Liver (tissue), 3 donors: ENCODE measurements around the gene AKT3.

ENCODE experiments used
- CTCF ChIP-seq: fragments of 150-350 bp; IDR thresholded peaks from 2 replicates; pipeline ENCODE4 v1.5.1; 2017; ENCODE audit warnings: improper control_type of control experiment, low read depth, low read length; ENCODE audit not compliant: missing input control
- GABPA ChIP-seq, 2 donors: IDR thresholded peaks in 1 of 2; conservative IDR thresholded peaks in 1 of 2; 2 replicates each; pipeline ENCODE4 v1.6.1; 2016; ENCODE audit warnings: antibody characterized with exemption in 2 of 2, mild to moderate bottlenecking in 1 of 2, moderate library complexity in 1 of 2
- HNF4A ChIP-seq, 2 donors: conservative IDR thresholded peaks; 2 replicates each; pipeline ENCODE4 v1.6.1; 2016; ENCODE audit warnings: antibody characterized with exemption in 2 of 2, mild to moderate bottlenecking in 2 of 2
- JUND ChIP-seq, 2 donors: IDR thresholded peaks; 2 replicates each; pipeline ENCODE4 v1.6.1; 2016; ENCODE audit warnings: antibody characterized with exemption in 2 of 2
- RAD21 ChIP-seq, 2 donors: IDR thresholded peaks; 2 replicates each; pipeline ENCODE4 v1.6.1; 2016; ENCODE audit warnings: antibody characterized with exemption in 2 of 2, mild to moderate bottlenecking in 2 of 2
- REST ChIP-seq: IDR thresholded peaks from 2 replicates; pipeline ENCODE4 v1.6.1; 2016; ENCODE audit warnings: antibody characterized with exemption, mild to moderate bottlenecking
- RXRA ChIP-seq, 2 donors: IDR thresholded peaks; 2 replicates each; pipeline ENCODE4 v1.6.1; 2017 to 2018; ENCODE audit warnings: antibody characterized with exemption in 2 of 2, mild to moderate bottlenecking in 1 of 2
- SP1 ChIP-seq: IDR thresholded peaks from 2 replicates; pipeline ENCODE4 v1.6.1; 2018; ENCODE audit warnings: antibody characterized with exemption, mild to moderate bottlenecking
- TAF1 ChIP-seq: conservative IDR thresholded peaks from 2 replicates; pipeline ENCODE4 v1.6.1; 2016; ENCODE audit warnings: antibody characterized with exemption, mild to moderate bottlenecking
- YY1 ChIP-seq: IDR thresholded peaks from 2 replicates; pipeline ENCODE4 v1.6.1; 2016; ENCODE audit warnings: antibody characterized with exemption, mild to moderate bottlenecking
- TF ChIP-seq, protein P1 (sequence below): IDR thresholded peaks from 2 replicates; pipeline ENCODE4 v1.6.1; 2016; ENCODE audit warnings: antibody characterized with exemption
- TF ChIP-seq, protein P2 (sequence below): IDR thresholded peaks from 2 replicates; pipeline ENCODE4 v1.6.1; 2016; ENCODE audit warnings: antibody characterized with exemption
- donor health status: healthy.
- donor health status: healthy.

DNA sequence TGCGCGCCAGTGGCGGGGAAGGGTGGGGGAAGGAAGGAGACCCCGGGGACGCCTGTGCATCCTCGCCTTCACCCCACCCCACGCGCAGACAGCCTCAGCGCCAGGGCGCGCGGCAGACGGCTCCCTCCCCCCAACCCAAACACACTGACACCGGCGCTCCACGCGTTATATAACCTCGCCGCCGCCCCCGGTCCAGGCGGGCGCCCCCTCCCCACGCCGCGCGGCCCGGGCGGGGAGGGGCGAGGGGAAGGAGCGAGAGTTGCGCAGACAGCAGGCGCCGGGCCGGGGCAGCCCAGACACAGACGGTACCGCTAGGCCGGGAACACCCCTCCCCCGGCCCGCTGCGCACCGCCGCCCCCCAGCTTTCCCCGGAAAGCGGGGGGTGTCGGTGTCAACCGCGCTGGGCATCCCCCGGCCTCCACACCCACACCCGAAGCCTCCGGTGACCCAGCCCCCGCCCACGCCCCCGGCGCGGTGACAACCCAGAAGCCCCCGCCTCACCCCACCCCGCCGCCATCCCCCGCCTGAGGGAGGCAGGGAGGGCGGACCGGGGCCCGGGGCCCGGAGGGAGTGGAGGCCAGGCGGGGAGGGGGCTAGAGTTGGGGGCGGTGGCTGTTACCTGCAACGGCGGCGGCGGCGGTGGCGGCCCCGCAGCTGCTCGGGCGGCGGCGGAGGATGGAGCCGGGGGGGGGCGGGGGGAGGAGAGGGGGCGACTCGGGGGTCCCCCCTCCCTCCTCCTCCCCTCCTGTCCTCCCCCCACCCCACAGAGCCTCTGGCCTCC, 432 bp downstream of the AKT3 start:
- TF ChIP-seq CTCF (no peak), REST (no peak), GABPA (IDR thresholded peaks at IDR 0.05 in 1 of 2, conservative IDR thresholded peaks at IDR 0.05 in 1 of 2) (no peak), HNF4A (conservative IDR thresholded peaks at IDR 0.05) (no peak), RAD21 (IDR thresholded peaks at IDR 0.05) (no peak), SP1 (no peak), JUND (IDR thresholded peaks at IDR 0.05) (no peak), TAF1 (no peak), RXRA (IDR thresholded peaks at IDR 0.05) (no peak), YY1 (no peak)
- TF ChIP-seq, protein P1, sequence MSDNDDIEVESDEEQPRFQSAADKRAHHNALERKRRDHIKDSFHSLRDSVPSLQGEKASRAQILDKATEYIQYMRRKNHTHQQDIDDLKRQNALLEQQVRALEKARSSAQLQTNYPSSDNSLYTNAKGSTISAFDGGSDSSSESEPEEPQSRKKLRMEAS: no peak
- TF ChIP-seq, protein P2, sequence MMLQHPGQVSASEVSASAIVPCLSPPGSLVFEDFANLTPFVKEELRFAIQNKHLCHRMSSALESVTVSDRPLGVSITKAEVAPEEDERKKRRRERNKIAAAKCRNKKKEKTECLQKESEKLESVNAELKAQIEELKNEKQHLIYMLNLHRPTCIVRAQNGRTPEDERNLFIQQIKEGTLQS: no peak
